ENCODE data around the gene LRRC23. TPM values are rescaled to one million over a fixed set of nuclear protein-coding genes. Genes with fewer than 3 reads are reported as not detected.

The LRRC23 gene
- total and polyA plus RNA-seq, 2 of the 13 experiments (the other 11 are each of a cell fraction or from before 2014, with no cell fraction given): 6.0 to 7.8 TPM

DNA sequence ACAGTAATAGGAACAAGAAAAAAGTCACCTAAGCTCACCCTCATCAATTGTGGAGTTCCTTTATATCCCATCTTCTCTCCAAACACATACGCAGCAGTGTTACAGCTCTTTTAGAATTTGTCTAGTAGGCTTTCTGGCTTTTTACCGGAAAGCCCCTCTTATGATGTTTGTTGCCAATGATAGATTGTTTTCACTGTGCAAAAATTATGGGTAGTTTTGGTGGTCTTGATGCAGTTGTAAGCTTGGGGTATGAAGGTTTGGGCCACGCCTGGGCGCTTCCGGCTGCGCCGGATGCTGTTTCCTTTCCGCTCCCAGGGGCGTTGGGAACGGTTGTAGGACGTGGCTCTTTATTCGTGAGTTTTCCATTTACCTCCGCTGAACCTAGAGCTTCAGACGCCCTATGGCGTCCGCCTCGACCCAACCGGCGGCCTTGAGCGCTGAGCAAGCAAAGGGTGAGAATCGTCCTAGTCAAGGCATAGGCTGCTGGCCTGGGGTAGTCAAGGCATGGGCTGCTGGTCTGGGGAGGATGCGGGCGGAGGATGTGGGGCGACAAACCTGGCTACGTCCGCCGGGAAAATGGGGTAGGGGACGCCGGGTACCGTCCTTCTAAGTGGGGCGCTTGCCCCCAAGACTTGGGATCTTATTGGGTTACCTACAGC, 39.2 kb downstream of the LRRC23 start, which contains the start of the genes C12orf57 and RNU7-1 (continued):
- TF ChIP-seq, protein P1, sequence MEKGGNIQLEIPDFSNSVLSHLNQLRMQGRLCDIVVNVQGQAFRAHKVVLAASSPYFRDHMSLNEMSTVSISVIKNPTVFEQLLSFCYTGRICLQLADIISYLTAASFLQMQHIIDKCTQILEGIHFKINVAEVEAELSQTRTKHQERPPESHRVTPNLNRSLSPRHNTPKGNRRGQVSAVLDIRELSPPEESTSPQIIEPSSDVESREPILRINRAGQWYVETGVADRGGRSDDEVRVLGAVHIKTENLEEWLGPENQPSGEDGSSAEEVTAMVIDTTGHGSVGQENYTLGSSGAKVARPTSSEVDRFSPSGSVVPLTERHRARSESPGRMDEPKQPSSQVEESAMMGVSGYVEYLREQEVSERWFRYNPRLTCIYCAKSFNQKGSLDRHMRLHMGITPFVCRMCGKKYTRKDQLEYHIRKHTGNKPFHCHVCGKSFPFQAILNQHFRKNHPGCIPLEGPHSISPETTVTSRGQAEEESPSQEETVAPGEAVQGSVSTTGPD (CRISPR knock-in tag; IDR thresholded peaks at IDR 0.05): 0 out of 2 replicates have a peak, but pooled peaks have one; percentile 49
- TF ChIP-seq, protein P2, sequence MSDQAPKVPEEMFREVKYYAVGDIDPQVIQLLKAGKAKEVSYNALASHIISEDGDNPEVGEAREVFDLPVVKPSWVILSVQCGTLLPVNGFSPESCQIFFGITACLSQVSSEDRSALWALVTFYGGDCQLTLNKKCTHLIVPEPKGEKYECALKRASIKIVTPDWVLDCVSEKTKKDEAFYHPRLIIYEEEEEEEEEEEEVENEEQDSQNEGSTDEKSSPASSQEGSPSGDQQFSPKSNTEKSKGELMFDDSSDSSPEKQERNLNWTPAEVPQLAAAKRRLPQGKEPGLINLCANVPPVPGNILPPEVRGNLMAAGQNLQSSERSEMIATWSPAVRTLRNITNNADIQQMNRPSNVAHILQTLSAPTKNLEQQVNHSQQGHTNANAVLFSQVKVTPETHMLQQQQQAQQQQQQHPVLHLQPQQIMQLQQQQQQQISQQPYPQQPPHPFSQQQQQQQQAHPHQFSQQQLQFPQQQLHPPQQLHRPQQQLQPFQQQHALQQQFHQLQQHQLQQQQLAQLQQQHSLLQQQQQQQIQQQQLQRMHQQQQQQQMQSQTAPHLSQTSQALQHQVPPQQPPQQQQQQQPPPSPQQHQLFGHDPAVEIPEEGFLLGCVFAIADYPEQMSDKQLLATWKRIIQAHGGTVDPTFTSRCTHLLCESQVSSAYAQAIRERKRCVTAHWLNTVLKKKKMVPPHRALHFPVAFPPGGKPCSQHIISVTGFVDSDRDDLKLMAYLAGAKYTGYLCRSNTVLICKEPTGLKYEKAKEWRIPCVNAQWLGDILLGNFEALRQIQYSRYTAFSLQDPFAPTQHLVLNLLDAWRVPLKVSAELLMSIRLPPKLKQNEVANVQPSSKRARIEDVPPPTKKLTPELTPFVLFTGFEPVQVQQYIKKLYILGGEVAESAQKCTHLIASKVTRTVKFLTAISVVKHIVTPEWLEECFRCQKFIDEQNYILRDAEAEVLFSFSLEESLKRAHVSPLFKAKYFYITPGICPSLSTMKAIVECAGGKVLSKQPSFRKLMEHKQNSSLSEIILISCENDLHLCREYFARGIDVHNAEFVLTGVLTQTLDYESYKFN (CRISPR knock-in tag; conservative IDR thresholded peaks at IDR 0.05): peak; percentile 62
- TF ChIP-seq ZC3H4 (CRISPR knock-in tag; IDR thresholded peaks at IDR 0.05; ENCODE audit: borderline replicate concordance): peak; percentile 98
- no peak for TF ChIP-seq MATR3 (CRISPR knock-in tag; IDR thresholded peaks at IDR 0.05)
- TF ChIP-seq ETV5 (CRISPR knock-in tag; IDR thresholded peaks at IDR 0.05; ENCODE audit: borderline replicate concordance): peak; percentile 90; the same call in 1 of the 2 replicates
- TF ChIP-seq, protein P3, sequence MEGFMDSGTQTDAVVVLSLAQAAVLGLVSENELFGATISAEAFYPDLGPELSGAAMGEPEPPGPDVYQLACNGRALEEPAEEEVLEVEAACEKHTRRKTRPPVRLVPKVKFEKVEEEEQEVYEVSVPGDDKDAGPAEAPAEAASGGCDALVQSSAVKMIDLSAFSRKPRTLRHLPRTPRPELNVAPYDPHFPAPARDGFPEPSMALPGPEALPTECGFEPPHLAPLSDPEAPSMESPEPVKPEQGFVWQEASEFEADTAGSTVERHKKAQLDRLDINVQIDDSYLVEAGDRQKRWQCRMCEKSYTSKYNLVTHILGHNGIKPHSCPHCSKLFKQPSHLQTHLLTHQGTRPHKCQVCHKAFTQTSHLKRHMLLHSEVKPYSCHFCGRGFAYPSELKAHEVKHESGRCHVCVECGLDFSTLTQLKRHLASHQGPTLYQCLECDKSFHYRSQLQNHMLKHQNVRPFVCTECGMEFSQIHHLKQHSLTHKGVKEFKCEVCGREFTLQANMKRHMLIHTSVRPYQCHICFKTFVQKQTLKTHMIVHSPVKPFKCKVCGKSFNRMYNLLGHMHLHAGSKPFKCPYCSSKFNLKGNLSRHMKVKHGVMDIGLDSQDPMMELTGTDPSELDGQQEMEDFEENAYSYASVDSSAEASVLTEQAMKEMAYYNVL (CRISPR knock-in tag; IDR thresholded peaks at IDR 0.05; ENCODE audit: borderline replicate concordance): no peak; the same call in 1 of the 2 replicates
- TF ChIP-seq, protein P4, sequence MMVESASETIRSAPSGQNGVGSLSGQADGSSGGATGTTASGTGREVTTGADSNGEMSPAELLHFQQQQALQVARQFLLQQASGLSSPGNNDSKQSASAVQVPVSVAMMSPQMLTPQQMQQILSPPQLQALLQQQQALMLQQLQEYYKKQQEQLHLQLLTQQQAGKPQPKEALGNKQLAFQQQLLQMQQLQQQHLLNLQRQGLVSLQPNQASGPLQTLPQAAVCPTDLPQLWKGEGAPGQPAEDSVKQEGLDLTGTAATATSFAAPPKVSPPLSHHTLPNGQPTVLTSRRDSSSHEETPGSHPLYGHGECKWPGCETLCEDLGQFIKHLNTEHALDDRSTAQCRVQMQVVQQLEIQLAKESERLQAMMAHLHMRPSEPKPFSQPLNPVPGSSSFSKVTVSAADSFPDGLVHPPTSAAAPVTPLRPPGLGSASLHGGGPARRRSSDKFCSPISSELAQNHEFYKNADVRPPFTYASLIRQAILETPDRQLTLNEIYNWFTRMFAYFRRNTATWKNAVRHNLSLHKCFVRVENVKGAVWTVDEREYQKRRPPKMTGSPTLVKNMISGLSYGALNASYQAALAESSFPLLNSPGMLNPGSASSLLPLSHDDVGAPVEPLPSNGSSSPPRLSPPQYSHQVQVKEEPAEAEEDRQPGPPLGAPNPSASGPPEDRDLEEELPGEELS (CRISPR knock-in tag; IDR thresholded peaks at IDR 0.05): peak; percentile 79
- peak; percentile 69 for TF ChIP-seq SOX5 (CRISPR knock-in tag; IDR thresholded peaks at IDR 0.05; ENCODE audit: borderline replicate concordance)
- 0 out of 2 replicates have a peak, but pooled peaks have one; percentile 59 for TF ChIP-seq PAF1 (CRISPR knock-in tag; IDR thresholded peaks at IDR 0.05)
- TF ChIP-seq TAF1 (CRISPR knock-in tag; IDR thresholded peaks at IDR 0.05): peak; percentile 56; the same call in 1 of the 2 replicates
- 0 out of 2 replicates have a peak, but pooled peaks have one; percentile 20 for TF ChIP-seq ZNF460 (CRISPR knock-in tag; IDR thresholded peaks at IDR 0.05; ENCODE audit: borderline replicate concordance)
- TF ChIP-seq ZNF672 (CRISPR knock-in tag; IDR thresholded peaks at IDR 0.05): peak; percentile 94; the same call in 1 of the 2 replicates
- TF ChIP-seq SMAD1 (CRISPR knock-in tag; IDR thresholded peaks at IDR 0.05; ENCODE audit: borderline replicate concordance, low read depth): no peak; the same call in 1 of the 2 replicates
- TF ChIP-seq ZFY (CRISPR knock-in tag; IDR thresholded peaks at IDR 0.05): no peak; the same call in 1 of the 2 replicates
- TF ChIP-seq, protein P5, sequence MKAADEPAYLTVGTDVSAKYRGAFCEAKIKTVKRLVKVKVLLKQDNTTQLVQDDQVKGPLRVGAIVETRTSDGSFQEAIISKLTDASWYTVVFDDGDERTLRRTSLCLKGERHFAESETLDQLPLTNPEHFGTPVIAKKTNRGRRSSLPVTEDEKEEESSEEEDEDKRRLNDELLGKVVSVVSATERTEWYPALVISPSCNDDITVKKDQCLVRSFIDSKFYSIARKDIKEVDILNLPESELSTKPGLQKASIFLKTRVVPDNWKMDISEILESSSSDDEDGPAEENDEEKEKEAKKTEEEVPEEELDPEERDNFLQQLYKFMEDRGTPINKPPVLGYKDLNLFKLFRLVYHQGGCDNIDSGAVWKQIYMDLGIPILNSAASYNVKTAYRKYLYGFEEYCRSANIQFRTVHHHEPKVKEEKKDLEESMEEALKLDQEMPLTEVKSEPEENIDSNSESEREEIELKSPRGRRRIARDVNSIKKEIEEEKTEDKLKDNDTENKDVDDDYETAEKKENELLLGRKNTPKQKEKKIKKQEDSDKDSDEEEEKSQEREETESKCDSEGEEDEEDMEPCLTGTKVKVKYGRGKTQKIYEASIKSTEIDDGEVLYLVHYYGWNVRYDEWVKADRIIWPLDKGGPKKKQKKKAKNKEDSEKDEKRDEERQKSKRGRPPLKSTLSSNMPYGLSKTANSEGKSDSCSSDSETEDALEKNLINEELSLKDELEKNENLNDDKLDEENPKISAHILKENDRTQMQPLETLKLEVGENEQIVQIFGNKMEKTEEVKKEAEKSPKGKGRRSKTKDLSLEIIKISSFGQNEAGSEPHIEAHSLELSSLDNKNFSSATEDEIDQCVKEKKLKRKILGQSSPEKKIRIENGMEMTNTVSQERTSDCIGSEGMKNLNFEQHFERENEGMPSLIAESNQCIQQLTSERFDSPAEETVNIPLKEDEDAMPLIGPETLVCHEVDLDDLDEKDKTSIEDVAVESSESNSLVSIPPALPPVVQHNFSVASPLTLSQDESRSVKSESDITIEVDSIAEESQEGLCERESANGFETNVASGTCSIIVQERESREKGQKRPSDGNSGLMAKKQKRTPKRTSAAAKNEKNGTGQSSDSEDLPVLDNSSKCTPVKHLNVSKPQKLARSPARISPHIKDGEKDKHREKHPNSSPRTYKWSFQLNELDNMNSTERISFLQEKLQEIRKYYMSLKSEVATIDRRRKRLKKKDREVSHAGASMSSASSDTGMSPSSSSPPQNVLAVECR (CRISPR knock-in tag; IDR thresholded peaks at IDR 0.05; ENCODE audit: borderline replicate concordance): peak; percentile 78
